ENCODE data around the gene CASK.

The CASK gene

GRCh38 chrX:41630091-41630490 is 293.3 kb downstream of the CASK start:
- TF ChIP-seq CTCF (IDR thresholded peaks at IDR 0.05; ENCODE audit: borderline replicate concordance, insufficient read depth, low read depth, low read length): no peak
- H3K4me3 ChIP-seq (ENCODE audit: low read depth, low read length): no peak overlapping the region

GRCh38 chrX:41629539-41629938 is 293.8 kb downstream of the CASK start:
- no peak overlapping the region for H3K4me3 ChIP-seq (ENCODE audit: low read depth, low read length)
- TF ChIP-seq CTCF (IDR thresholded peaks at IDR 0.05; ENCODE audit: borderline replicate concordance, insufficient read depth, low read depth, low read length): no peak

GRCh38 chrX:41621222-41621723 is 302.1 kb downstream of the CASK start:
- no peak overlapping the region for H3K4me3 ChIP-seq (ENCODE audit: low read depth, low read length)
- TF ChIP-seq CTCF (IDR thresholded peaks at IDR 0.05; ENCODE audit: borderline replicate concordance, insufficient read depth, low read depth, low read length): no peak

- no peak overlapping the region for H3K4me3 ChIP-seq (ENCODE audit: low read depth, low read length)
- no peak for TF ChIP-seq CTCF (IDR thresholded peaks at IDR 0.05; ENCODE audit: borderline replicate concordance, insufficient read depth, low read depth, low read length)
Measured at GRCh38 chrX:41619221-41619620, 304.1 kb downstream of the CASK start.

GRCh38 chrX:41616935-41617334 is 306.4 kb downstream of the CASK start:
- no peak for TF ChIP-seq CTCF (IDR thresholded peaks at IDR 0.05; ENCODE audit: borderline replicate concordance, insufficient read depth, low read depth, low read length)
- H3K4me3 ChIP-seq (ENCODE audit: low read depth, low read length): no peak overlapping the region

- TF ChIP-seq CTCF (IDR thresholded peaks at IDR 0.05; ENCODE audit: borderline replicate concordance, insufficient read depth, low read depth, low read length): no peak
- no peak overlapping the region for H3K4me3 ChIP-seq (ENCODE audit: low read depth, low read length)
Measured at GRCh38 chrX:41616255-41616654, 307.1 kb downstream of the CASK start.

- TF ChIP-seq CTCF (IDR thresholded peaks at IDR 0.05; ENCODE audit: borderline replicate concordance, insufficient read depth, low read depth, low read length): no peak
- no peak overlapping the region for H3K4me3 ChIP-seq (ENCODE audit: low read depth, low read length)
Measured at GRCh38 chrX:41608244-41608643, 315.1 kb downstream of the CASK start.

Measured in GM12875 (cell line).